ENCODE results near the gene B3GALNT1.
A peak's percentile ranks its signal among the peaks of the same experiment; 100 is the strongest.

The B3GALNT1 gene, protein sequence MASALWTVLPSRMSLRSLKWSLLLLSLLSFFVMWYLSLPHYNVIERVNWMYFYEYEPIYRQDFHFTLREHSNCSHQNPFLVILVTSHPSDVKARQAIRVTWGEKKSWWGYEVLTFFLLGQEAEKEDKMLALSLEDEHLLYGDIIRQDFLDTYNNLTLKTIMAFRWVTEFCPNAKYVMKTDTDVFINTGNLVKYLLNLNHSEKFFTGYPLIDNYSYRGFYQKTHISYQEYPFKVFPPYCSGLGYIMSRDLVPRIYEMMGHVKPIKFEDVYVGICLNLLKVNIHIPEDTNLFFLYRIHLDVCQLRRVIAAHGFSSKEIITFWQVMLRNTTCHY

DNA sequence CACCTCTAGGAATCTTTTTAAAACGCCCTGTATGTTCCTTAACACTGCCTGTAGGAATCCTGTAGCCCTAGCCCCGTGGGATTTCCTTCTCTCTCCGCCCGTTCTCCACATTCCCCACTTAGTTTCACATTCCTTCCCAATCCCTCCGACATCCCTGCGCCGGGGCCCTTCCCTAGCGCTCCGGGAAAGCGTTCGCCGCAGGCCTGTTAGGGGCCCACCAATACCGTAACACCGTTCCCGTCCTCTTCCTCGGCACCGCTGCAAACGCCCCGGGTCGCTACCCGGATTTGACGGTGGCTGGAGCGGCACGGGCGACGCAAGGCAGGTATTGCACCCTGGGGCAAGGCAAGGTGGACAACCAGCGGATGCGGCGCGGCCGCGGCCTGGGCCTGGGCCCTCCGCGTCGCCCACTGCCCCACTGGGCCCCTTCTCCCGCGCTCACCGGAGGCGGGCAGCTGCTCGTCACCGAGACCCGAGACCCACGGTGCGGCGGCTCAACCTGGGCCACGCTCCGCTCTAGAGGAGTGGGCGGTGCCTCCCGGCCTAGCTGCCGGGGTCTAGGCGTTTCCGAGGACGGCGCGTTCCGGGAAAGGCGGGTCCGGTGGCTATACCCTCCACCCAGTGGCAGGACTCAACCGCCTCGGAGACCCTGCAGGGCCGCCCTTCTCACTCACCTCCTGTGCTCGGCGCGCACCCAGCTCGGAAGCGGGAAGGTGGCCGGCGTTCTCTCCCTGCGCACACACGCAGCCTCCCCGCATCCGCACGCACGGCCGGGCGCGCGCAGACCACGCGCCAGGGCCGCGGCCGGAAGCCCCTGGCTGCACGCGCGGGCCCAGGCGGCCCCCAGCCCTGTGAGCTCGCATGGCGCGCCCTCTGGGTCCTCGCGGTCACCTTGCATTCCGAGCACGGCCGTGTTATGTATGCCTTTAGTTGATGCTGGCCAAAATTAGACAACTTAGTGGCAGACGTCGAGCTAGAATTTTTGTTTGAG lies at the start of gene B3GALNT1:
Gene B3GALNT1 (minus strand): TSS at position 789 of the 991 bp plus-strand sequence. CDS start 18,595 bp downstream, outside the sequence.
- DNase-seq (ENCODE audit: low read depth), result no peak

DNA sequence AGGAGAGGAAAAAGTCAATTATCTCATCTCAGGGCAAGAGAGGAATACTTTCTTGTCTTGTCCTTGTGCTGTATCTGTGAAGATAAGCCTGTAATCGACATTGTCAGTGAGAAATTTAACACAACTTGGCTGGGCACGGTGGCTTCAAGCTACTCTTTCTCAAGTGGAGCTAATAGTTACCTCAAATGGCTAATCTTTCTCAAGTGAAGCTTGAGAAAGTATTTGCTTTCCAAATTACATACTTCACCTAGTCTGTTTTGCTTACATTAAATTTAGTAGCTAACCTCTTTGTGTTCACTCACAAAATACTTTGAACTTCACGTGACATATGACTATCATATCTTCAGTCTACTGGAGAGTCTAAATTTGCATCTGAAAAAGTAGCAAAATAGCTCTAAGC lies 48.3 kb upstream of the B3GALNT1 start:
- no peak for DNase-seq (ENCODE audit: low read depth)

DNA sequence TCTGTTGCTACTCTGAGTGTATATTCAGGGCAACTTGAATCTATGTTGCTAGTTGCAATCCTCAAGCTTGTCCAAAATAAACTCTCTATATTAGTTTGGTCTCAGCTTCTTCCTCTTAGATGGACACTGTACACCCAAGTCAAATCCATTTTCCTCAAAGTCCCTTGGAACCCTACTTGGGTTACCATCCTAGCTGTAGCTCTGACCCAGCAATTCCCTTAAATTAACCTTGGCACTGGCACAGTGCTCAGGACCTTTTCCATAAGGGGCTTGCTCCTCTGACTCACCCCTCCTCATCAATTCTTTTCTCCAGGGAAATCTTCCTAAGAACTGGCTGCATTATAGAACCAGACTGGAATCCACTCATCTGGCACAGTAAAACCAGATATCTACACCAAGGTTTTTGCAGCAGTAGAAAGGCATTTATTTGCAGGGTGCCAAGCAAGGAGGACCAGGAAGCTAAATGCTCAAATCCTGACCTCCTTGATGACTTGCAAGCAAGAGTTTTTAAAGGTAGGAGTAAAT lies 44.9 kb upstream of the B3GALNT1 start:
- DNase-seq (ENCODE audit: low read depth), result no peak

DNA sequence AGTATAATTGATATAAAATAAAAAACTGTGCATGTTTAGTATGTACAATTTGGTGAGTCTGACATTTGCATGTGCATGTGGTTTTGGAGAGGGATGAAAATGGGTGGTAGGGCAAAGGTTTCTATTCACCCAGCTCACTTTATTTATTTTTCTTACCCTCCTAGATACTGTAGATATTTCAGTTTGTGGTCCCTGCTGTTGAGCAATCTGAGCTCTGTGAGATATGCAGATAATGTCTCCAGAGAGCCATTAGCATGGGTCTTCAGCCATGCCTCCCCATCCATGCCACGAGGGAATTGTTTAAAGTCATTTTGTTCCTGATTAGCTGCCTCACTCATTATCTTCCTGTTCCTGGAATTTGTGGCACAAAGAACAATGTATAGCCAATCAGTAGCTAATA lies 44.4 kb upstream of the B3GALNT1 start:
- no peak for DNase-seq (ENCODE audit: low read depth)

DNA sequence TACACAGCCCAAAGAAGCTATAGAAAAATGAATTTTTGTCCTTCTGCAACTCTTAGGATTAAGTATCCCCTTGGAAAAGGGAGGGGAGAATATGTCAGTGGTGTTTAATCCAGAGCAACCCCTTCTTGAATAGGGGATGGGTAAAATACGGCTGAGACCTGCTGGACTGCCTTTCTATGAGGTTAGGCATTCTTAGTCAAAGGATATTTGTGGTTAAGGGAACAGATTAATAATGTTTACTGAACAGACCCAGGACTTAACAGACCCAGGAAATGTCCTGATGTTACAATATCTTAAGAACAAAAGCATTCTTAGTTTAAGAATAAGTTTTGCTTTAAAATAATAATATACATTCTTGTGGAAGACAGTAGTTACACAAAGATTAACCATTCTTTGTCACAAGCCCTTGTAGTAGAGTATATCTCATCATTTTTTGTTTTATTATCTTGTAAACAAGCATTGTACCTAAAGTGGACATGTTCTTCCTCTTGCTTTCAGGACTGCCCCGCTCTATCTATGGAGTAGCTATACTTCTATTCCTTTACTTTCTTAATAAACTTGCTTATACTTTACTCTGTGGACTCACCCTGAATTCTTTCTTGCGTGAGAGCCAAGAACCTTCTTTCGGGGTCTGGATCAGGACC lies 43.8 kb upstream of the B3GALNT1 start:
- no peak for DNase-seq (ENCODE audit: low read depth)

DNA sequence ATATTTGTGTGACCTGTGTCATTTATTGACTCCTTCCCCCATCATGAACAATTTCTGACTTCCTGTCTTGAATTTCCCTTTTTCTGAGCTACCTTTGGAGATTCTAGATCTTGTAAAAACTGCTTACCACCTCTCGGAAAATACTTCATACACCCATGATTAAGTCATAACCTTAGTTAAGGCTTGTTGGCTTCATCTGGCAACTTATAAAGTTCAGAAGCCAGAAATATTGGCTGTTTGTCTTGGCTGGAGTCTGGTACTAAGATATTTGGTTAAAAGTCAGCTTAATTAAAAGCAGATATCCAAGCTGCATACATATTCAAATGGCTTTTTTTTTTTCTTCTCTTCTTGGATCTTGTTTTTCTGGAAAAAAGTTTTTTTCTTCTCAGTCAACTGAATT lies 37.3 kb upstream of the B3GALNT1 start:
- no peak for DNase-seq (ENCODE audit: low read depth)

DNA sequence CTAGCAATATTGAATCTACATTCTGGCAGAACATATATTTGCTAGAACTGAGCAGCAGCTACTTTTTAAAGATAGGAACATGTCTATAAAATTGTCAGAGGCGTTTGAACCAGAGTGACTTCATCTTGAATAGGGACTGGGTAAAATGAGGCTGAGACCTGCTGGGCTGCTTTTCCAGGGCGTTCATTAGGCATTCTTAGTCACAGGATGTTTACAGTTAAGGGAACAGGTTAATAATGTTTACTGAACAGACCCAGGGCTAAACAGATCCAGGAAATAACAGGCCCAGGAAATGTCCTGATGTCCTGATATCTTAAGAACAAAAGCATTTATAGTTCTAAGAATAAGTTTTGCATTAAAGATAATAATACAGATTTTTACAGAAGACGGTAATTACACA lies 34.5 kb upstream of the B3GALNT1 start:
- no peak for DNase-seq (ENCODE audit: low read depth)

DNA sequence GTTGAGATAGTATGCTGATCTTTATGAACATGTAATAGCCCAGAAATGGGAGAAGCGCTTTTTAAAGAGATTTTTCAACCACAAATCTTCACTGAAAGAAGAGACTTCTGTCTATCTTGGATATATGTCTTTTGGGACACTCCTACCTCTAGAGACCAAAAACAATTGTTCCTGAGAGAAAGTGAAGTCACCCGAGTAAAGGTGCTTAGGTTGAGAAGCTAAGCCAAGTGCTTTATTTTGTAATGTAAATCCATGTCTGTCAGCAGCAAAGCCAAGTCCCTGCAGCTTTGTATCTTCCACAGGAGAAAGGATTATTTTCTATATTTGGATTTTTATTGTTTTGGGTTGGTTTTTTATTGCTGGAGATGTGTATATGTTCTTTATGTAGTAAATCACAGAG lies 32.1 kb upstream of the B3GALNT1 start:
- DNase-seq (ENCODE audit: low read depth), result no peak

DNA sequence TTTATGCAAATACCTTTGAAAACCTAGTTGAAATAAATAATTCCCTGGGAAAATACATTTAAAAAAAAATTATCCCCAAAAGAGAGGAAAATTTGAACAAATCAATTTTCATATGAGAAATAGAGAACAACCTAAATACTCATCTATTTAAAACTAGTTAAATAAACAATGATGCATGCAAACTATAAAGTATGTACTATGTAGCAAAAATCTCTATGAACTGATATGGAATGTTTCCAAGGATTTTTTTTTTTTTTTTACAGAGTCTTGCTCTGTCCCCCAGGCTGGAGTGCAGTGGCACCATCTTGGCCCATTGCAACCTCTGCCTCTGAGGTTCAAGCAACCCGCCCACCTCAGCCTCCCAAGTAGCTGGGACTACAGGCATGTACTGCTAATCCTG lies 27.2 kb upstream of the B3GALNT1 start:
- DNase-seq (ENCODE audit: low read depth), result no peak

DNA sequence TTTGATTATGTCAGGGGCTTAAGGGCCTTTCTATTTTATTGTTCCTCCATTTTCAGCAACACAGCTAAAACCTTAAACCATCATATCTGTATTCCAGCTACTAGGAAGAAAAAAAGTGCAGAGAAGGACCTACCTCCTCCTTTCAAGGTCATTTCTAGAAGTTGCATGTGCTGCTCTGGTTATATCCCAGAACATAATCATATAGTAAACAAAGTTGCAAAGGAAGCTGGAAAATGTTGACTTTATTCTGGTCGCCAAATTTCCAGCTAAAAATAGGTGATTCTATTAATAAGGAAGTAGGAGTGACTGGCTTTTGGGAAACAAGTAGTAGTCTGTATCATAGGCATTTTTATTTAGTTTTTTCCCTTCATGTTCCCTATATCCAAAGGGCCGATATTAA lies 21.3 kb upstream of the B3GALNT1 start:
- DNase-seq (ENCODE audit: low read depth), result no peak

DNA sequence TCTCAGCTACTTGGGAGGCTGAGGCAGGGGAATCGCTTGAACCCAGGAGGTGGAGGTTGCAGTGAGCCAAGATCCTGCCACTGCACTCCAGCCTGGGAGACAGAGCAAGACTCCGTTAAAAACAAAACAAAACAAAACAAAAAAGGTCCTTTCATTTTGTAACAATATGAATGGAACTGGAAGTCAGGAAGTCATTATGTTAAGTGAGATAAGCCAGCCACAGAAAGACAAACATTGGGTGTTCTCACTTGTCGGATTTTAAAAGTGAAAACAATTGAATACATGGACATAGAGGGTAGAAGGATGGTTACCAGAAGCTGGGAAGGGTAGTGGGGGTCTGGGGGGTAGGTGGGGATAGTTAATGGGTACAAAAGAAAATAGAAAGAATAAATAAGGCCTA lies 12.5 kb upstream of the B3GALNT1 start:
- no peak for DNase-seq (ENCODE audit: low read depth)

DNA sequence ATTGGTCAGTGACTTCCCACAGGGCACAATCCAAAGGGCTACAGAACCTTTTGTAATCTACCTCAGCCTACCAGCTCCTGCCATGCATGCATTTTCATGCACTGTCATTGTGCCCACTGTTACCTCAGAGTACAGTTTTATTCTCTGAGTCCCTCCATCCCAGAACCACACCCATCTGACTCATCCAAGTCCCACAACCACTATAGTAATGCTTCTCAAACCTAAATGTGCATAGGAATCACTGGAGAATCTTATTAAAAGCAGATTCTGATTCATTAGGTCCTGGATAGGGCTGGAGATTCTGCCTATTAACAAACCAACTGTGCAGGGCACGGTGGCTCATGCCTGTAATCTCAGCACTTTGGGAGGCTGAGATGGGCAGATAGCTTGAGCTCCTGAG lies 3.7 kb upstream of the B3GALNT1 start:
- peak; percentile 3 for DNase-seq (ENCODE audit: low read depth)

DNA sequence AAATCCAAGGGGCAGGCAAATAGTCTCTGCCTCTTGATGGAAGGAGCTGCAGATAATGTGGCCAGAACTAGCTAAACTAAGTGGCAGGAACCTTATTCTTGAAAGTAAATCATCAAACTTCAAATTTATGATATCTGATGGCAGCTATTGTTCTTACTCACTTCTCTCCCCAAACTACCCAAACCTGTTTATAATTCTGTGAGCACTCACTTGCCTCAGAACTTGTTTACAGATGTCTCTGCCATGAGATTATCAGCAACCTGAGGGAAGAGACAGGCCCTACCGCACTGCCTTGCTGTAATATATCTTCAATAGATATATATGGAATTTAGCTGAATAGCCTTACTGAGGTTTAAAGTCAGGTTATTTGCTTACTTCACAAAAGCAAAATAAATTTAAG lies 2.2 kb upstream of the B3GALNT1 start:
- no peak for DNase-seq (ENCODE audit: low read depth)

DNA sequence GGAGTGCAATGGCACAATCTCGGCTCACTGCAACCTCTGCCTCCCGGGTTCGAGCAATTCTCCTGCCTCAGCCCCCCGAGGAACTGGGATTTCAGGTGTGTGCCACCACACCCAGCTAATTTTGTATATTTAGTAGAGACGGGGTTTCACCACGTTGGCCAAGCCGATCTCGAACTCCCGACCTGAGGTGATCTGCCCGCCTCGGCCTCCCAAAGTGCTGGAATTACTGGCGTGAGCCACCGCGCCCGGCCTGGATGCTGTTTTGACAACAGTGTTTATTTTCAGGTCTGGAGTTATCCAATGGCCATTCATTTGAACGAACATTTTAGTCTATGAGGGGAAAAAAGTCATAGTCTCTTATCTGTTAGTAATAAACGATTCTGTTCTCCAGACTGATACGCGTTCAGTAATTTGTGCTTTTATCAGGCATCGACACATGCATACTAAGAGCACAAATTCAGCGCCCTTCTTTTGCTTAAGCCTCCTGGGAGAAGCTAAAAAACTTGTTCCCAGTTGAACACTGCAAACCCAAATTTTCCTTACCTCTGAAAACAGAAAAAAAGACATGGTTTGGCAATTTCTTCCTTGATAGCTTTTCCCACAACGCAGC lies 1.3 kb downstream of the B3GALNT1 start:
- DNase-seq (ENCODE audit: low read depth), result no peak

DNA sequence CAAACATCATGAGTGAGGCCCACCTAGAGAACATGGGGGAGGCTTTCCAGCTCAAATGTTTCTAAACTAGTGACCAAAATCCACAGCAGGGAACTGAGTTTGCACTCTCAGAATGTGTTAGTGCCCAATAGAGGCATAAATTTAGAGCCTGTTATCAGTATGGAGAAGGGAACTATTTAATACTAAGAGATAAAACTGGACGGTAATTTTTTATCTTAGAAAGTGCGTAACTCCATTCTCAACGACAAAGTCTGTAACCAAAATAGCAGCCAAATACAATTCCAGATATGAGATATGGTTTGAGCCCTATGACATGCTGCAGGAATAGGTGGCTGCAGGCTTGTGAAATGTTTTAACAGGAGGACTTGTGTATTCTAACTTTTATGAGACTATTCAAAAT lies 3.5 kb downstream of the B3GALNT1 start:
- no peak for DNase-seq (ENCODE audit: low read depth)

DNA sequence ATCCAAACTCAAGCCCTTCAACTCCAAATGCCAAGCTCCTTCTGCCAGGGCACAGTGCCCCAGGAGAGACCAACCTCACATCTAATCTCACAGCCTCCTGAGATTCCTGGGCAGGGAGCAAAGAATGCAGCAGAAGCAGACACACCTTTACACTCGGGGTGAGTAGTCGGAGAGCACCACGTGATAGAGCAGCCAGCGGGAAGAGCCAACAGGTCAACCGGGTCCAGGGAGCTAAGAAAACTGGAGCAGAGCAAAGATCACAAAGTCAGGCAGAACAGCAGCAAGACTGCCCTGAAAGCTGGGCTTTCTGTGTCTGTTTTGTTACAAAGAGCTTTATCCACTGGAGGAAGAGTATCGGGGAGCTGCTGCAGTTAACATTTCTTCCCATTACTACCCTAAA lies 4.2 kb downstream of the B3GALNT1 start:
- no peak for DNase-seq (ENCODE audit: low read depth)

DNA sequence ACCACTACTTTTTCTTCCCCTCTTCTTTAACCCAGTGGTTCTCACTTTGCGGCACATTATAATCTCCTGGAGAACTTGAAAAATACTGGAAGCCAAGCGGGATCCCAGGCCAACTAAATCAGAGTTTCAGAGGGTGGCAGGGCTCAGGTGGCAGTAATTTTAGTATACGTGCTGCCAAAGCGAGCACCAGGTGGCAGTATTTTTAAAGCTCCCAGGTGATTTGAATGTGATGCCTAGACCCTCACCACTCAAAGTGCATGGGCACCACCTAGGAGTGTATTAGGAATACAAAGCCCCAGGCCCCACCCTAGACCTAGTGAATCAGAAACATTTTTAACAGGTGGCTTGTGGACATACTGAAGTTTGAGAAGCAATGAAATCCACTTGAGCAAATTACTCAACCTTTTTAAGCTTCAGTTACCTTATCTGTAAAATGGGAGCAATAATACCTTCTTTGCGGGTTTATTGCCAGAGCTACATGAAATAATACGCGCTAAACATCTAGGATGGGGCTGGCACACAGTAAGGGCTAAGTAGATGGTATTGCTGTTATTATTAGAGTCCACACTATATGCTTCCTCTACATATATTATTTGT lies 8.3 kb downstream of the B3GALNT1 start:
- DNase-seq (ENCODE audit: low read depth), result no peak

DNA sequence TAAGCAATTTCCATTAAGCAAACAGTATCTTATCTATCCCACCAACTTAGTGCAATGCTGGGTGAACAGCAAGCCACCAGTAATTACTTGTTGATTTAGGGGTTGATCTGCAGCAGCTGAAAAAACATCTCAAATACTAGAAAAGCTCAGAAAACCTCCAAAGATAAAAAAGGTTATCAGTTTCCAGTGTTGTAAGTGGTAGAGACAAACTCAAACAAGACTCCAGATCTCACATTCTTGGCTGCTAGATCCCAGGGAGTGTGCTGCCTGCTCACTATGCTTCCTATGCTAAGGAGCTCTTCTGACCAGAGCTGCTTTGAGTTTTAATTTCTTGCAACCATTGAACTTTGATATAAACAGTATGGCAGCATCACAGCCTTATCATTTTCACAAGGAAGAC lies 11.3 kb downstream of the B3GALNT1 start:
- no peak for DNase-seq (ENCODE audit: low read depth)

DNA sequence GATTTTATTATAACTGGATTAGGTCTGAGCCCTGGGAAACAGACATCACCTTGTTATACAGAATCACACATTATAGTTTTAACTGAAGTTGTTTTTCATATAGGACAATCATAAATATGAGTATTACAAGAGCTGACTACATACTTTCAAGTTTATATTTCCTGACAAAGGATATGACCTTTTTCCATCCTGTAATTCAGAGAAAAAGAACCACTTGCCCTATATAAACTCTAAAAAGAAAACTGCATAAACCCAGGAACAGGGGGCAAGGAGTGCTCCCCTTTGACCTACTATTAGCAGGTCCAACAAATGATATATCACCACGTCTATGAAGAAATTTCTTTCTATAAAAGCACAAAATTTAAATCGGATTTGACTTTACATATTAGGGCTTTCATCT lies 20.9 kb downstream of the B3GALNT1 start:
- no peak for DNase-seq (ENCODE audit: low read depth)

DNA sequence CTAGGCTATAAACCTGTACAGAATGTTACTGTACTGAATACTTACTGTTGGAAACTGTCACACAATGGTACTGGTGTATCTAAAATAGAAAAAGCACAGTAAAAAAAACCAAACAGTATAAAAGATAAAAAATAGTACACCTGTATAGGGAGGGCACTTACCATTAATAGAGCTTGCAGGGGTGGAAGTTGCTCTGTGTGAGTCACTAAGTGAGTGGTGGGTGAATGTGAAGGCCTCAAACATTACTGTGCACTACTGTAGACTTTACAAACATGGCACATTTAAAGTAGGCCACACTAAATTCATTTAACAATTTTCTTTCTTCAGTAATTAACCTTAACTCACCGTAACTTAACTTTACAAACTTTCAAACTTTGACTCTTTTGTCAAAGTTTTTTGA lies 22.0 kb downstream of the B3GALNT1 start:
- no peak for DNase-seq (ENCODE audit: low read depth)

DNA sequence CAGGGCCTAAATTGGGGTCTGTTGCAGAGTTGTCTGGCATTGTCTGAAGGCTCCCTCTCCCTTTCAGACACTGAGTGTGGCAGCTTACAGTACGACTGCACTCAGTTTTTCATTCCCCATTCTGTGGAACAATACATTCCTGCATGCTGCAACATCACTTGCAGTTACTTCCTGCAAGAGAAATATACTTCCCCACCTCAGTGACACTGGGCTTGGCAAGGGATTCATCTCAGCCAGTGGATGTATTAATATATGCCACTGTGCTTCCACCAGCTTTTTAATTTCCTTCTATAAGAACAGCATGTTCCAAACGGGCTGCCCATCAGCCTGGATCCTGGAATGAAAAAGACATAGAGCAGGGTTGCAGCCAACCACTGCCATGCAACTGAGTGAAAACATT lies 23.1 kb downstream of the B3GALNT1 start:
- no peak for DNase-seq (ENCODE audit: low read depth)

DNA sequence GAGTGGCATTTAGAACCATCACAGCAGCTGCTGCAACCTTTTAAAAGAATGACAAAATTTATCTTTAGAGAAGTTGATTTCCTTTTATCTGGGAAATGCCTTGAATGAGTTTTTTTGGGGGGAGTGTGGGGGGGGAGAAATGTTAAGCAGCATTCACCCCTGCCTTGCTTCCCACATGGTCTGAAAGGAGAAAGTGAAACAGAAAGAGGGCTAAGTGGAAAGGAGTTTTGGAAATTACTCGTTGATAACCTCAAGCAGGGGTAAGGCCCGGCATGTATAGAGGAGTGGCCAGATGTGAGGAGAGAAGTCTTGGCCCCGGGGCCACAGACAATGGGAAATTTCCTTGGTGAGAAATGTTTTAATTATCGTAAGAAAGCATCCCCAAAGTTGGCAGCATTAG lies 23.5 kb downstream of the B3GALNT1 start:
- no peak for DNase-seq (ENCODE audit: low read depth)

All from HS-27A (cell line).